Activated CD4-positive, alpha-beta T cell treated with anti-CD3 and anti-CD28 coated beads, Interleukin-2, amount 50 U/mL, for 4 hours (primary cell): ENCODE data around the gene LYST.
"Not testable (repeated sequence)": the region's sequence is repeated elsewhere in the genome, so short reads cannot be mapped to it uniquely, and the experiment has no call there.

Source experiments
- DNase-seq, 2 experiments: peaks; one replicate each; pipeline ENCODE4 v3.0.0-alpha.2; 2020

The LYST gene

DNA sequence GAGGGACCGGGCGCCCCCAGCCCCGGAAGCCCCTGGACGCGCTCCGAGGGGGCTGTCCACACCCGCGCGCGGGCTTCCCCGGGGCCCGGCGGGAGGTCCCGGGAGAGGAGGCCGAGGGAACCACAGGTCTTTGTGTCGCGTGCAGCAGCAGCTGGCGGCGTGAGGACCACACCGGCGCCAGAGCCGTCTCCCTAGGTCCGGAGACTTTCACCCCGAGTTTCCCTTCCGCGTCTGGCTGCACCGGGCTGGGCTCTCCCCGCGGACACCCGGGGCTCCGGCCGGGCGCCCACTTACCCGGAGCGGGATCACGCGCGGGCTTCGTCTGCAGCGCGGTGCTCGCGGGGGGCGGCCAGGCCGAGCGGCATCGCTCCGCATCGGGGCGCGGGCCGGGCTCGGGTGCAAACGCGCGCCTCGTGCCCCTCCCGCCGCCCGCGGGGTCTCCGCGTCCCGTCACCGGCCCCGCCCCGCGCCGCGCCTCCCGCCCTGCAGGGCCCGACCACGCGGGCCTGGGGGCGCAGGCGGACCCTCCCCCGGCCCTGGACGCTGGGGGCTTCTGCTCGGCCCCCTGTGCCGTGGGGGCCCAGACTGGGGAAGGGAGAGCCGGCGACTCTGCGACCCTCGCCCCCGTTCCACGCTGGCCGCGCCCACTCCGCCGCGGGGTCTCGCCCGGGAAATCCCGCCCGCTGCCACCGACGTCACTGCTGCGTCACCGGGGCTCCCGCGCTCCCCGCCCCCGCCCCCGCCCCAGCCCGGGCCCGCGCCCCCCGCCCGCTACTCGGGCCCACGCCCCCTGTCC, 217.1 kb downstream of the LYST start, which contains the start of gene GNG4:
TSS of gene GNG4 (minus strand) at position 417 of the 796 bp plus-strand sequence. CDS start 65,946 bp downstream, outside the sequence.
- peak; percentile 29 to 33 for DNase-seq

DNA sequence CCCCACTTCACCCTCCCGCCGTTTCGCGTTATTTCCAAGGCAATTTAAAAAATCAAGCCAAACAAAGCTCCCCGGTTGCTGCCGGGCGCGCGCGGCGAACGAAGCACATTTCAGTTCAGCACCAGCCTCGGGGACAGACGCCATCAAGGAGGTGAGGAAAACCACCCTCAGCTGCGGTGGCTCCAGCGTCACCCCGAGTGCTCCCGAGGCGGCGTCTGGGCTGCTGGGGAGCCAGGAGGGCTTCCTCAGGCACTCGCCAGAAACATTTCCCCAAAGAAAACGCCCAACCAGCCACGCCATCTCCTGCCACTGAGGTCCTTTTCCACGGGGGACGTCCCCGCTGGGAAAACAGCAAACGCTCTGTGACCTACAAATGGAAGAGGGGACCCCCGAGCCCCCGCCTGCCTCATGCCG, 217.7 kb downstream of the LYST start:
- DNase-seq: peak; percentile 43 to 45

GRCh38 chr1:235648407-235648907, 218.2 kb downstream of the LYST start:
- no peak for DNase-seq

DNA sequence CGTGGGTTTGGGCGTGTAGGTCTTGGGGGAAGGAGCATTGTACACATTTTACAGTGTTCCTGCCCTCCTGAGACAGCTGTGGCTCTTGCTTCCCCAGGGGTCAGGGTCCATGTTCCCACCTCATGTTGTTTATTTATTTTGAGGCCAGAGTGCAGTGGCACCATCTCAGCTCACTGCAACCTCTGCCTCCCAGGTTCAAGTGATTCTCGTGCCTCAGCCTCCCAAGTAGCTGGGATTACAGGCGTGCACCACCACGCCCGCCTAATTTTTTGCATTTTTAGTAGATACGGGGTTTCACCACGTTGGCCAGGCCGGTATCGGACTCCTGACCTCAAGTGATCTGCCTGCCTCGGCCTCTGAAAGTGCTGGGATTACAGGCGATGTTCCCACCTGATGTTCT, 219.2 kb downstream of the LYST start:
- DNase-seq: not testable (repeated sequence)

DNA sequence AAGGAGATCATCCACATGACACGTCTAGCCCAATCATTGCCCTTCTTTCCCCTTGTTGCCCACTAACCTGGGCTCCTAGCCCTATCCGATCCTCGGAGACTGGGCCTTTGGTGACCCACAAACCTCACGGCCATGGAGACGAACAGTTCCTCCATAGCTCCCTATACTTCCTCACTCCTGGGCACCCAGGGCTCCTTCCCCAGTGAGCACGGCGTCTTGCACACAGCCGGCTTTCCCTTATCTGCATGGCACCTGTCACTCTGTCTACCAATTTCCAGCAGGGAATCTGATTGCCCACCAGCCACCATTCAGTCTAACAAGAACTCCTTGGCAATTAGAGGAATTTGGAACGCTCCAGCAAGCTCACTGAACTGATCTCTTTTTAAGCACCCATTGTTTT, 220.2 kb downstream of the LYST start:
- no peak for DNase-seq

- DNase-seq: no peak
Measured at GRCh38 chr1:235644693-235645305, 221.9 kb downstream of the LYST start.

DNA sequence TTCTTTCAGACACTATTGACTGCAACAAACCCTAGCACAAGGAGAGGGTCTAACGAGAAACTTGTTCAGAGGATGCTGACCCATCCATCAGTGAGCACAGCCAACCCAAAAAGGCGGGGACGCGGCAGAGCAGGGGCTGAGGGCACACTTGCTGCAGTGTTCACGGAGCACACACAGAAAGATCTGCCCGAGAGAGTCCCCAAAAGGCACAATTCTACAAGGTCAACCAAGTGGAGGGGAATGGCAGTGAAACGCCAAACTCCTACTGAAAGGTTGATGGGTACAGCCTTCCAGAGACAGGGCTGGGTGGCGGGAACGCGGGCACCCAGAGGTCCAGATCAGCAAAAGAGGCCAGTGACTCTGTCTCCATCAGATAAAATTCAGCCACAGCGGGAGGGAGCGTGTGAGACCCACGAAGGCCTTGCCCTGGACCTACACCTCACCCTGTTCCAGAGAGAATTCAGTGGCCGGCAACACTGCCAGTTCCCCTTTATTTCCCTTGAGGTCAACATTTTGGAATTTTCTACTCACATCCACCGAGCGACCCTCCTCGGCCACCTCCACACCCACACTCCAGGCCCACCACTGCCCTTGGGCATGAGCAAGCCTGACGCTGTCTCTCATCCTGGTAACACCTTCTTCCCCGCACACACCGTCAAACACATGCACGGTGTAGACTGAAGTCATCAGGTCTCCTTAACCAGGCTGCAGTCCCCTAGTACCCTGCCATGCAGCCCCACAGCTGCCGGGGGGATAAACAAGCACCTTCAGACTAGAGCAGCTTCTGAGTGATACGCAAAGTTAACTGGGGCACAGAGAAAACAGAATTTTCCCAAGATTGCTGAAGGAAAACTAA, 222.6 kb downstream of the LYST start:
- no peak for DNase-seq

DNA sequence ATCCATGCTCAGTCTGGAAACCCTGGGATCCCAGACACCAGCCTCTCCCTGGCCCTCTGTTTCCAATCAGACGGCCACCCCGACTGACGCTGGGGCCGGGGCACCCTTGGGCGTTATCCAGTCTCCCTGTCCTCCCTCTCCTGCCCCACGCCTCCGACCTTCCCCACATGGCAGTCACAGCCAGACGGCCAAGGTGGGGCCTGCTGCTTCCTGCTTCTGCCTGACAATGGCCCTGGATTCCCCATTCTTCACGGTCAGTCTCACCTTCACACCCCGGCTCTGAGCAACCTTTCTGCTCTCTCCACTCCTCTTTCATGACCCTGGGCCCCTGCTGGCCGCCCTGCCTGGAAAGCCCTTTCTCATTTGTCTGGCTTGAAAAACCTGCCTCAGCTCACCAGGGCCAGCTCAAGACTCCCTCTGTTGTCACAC, 223.7 kb downstream of the LYST start:
- no peak for DNase-seq

GRCh38 chr1:235642011-235642942, 224.4 kb downstream of the LYST start:
- DNase-seq: peak; percentile 43 to 62

DNA sequence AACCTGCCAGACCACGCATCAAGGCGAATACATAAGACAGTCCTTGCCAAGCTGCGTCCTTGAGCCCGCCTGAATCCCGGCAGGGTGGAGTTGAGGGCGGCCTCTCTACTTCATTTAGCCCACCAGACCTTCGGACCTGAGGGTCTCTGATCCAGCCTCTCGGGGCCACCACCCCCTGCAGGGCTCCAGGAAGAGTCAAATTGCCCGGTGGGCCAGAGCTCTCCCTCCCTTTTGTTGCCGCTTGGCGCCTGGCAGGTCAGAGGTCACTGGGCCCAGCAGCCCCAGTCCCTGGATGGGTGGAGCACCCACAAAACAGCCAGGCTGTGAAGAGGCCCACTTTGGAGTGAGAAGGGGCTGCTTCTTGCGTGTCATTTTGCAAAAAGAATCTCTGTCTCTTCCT, 226.1 kb downstream of the LYST start:
- DNase-seq: no peak

GRCh38 chr1:235639226-235640205, 227.2 kb downstream of the LYST start:
- DNase-seq: no peak

- not testable (repeated sequence) for DNase-seq
Measured at GRCh38 chr1:235638612-235639011, 228.1 kb downstream of the LYST start.

GRCh38 chr1:235637756-235638534, 228.8 kb downstream of the LYST start:
- no peak for DNase-seq

DNA sequence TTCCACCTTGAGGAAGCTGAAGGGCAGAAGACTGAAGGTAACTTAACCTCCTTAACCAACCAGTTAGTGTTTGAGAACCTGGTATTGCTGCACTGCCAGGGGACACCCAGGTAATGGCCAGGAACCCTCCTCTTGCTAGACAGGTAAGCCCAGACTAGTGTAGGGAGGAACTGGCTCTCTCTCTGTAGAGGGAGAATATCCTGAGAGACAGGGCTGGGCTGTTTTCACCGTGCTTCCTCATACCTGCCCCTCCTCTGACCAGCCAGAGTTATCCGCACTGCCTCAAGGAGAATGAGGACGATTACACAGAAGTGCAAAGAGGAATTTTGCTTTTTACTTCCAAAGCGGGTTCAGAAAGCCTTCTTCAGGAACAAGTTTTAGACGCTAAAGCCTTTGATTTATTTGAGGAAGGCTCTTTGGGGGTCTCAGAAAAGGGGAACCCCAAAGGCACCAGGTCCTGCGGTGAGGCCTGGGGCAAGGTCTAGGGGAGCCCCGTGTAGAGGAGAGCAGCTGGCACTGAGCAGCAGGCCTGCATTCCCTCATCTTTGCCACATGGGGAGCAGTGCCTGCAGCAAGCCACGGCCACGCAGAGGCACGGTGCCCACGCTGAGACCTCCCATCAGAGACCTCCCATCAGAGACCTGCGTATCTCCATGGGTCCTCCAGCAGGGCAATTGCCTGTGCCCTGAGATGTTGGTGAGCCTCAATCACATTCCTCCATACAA, 230.6 kb downstream of the LYST start:
- no peak for DNase-seq

GRCh38 chr1:235632506-235633401, 234.0 kb downstream of the LYST start:
- no peak for DNase-seq

DNA sequence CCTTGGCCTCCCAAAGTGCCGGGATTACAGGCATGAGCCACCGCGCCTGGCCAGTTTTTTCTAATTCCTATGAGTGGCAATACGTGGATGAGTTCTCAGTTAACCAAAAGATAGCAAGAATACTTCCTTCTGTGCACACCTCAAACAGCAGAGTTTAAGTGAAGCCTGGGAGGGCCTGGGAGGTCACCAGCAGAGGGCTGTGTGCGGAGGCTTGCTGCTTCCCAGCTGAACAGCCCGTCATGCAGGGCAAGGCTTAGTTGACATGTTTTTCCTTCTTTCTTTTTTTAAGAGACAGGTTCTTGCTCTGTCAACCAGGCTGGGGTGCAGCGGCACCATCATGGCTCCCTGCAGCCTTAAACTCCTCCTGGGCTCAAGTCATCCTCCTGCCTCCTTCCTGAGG, 234.9 kb downstream of the LYST start:
- DNase-seq: no peak

GRCh38 chr1:235628316-235629005, 238.2 kb downstream of the LYST start:
- no peak for DNase-seq
